ENCODE data around the gene SDHAF2.

DNA sequence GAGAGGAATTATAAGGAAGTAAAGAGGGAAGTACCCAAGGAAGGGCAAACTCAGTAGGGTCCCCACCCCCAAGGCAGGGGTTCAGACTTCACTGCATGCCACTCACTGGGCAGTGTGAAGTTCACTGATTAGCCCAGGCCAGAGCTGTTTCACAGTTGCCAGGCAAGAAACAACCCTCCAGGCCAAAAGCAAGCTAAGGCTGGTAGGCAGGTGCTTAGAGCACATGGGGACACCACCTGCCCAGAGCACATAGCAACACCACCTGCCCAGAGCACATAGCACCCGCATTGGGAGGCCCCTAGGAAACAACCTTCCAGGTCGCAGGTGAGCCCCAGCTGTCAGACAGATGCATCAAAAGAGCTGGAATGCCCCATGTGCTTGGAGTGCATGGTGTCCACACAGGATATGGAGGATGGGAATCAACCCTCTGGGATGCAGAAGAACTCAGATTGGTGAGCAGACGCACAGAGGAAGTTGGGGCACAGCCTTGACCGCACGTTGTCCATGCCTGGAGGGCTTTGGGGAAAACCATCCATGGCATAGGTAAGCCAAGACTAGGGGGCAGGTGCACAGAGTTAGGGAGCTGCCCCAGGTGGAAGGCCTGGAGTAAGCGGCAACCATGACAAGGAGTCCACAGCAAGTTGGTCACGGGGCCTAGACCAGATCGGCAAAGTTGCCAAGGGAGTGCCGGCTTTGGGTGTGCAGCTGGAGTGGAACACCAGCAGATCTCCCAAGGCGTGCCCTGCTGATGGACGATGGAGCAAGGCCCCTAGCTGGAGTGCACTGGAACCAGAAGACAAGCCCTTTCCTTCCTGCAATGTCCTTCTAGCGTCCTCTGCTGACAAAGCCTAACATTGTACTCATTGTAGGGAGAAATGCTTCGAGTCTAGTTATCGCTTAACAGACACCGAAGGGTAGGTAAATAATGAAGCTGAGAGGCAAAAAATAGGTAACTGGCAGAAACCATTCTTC is 45.4 kb upstream of the SDHAF2 start:
- TF ChIP-seq CTCF (IDR thresholded peaks at IDR 0.05 in 4 of 5, conservative IDR thresholded peaks at IDR 0.05 in 1 of 5) (no peak), POLR2A (IDR thresholded peaks at IDR 0.05) (no peak)

Measured in gastrocnemius medialis (tissue), 4 donors.